Stimulated activated CD8-positive, alpha-beta memory T cell treated with anti-CD3 and anti-CD28 coated beads, Interleukin-7, amount 100 ng/mL, for 48 hours (primary cell): ENCODE data around the gene AJM1.
"Not testable (repeated sequence)": the region's sequence is repeated elsewhere in the genome, so short reads cannot be mapped to it uniquely, and the experiment has no call there.

Experiments
- DNase-seq, 2 donors: peaks; one replicate each; pipeline ENCODE4 v3.0.0-alpha.2; 2020; ENCODE audit warnings: low read depth in 1 of 2; ENCODE audit errors: extremely low read depth in 1 of 2

The AJM1 gene

GRCh38 chr9:136829981-136830885, 12.0 kb upstream of the AJM1 start:
- DNase-seq: no peak

GRCh38 chr9:136831002-136831719, 11.1 kb upstream of the AJM1 start:
- no peak for DNase-seq

- DNase-seq: no peak
These were observed 10.6 kb upstream of the AJM1 start for GRCh38 chr9:136831720-136832104.

GRCh38 chr9:136832581-136832980, 9.7 kb upstream of the AJM1 start:
- no peak for DNase-seq

GRCh38 chr9:136833381-136834048, 8.8 kb upstream of the AJM1 start:
- not testable (repeated sequence) for DNase-seq

- DNase-seq: no peak
These were observed 6.9 kb upstream of the AJM1 start for GRCh38 chr9:136835162-136835931.

GRCh38 chr9:136835932-136836904, 6.1 kb upstream of the AJM1 start:
- no peak for DNase-seq

GRCh38 chr9:136837146-136837855, 5.0 kb upstream of the AJM1 start:
- DNase-seq: no peak

- DNase-seq: not testable (repeated sequence)
These were observed 4.4 kb upstream of the AJM1 start for GRCh38 chr9:136837856-136838277.

GRCh38 chr9:136838314-136839228, 3.7 kb upstream of the AJM1 start:
- DNase-seq: no peak

GRCh38 chr9:136839229-136840139, 2.8 kb upstream of the AJM1 start:
- no peak for DNase-seq

- DNase-seq: no peak
These were observed 2.0 kb upstream of the AJM1 start for GRCh38 chr9:136840140-136840876.

GRCh38 chr9:136840877-136841645, 1.2 kb upstream of the AJM1 start:
- no peak for DNase-seq

- DNase-seq: not testable (repeated sequence)
These were observed 465 bp upstream of the AJM1 start for GRCh38 chr9:136841646-136842379.
